Keratinocyte (primary cell): Measurements from ENCODE around the gene HOXA5. TPM values are rescaled to one million over a fixed set of nuclear protein-coding genes. Genes with fewer than 3 reads are reported as not detected.

Experiments used
- DNase-seq: peaks from one replicate; pipeline ENCODE4 v3.0.0-alpha.2; 2011; ENCODE audit warnings: low read depth, missing footprints, low spot score
- FAIRE-seq: peaks from 2 replicates; lab custom pipeline; 2011; peaks lifted over from hg19 to GRCh38; lab: Jason Lieb, UNC
- H2AFZ ChIP-seq: 2 replicates; pipeline ENCODE4 v1.6.0; 2012; ENCODE audit warnings: low read length, control low read depth, inconsistent platforms; ENCODE audit not compliant: control insufficient read depth
- H3K27ac ChIP-seq: 2 replicates; pipeline ENCODE4 v1.5.1; 2011; ENCODE audit warnings: low read length; ENCODE audit not compliant: control insufficient read depth, insufficient read depth
- H3K27me3 ChIP-seq: 3 replicates; pipeline ENCODE4 v1.6.0; 2011; ENCODE audit warnings: low read length; ENCODE audit not compliant: control insufficient read depth, insufficient read depth; ENCODE audit errors: extremely low read depth
- H3K36me3 ChIP-seq, 2 experiments: 2 replicates in 1 of 2; 3 replicates in 1 of 2; pipeline ENCODE4 v1.5.1; 2011; ENCODE audit warnings: low read length in 2 of 2, mild to moderate bottlenecking in 1 of 2; ENCODE audit not compliant: control insufficient read depth in 2 of 2, insufficient read depth in 2 of 2; ENCODE audit errors: extremely low read depth in 1 of 2
- H3K4me1 ChIP-seq: 3 replicates; pipeline ENCODE4 v1.5.1; 2011; ENCODE audit warnings: low read length; ENCODE audit not compliant: control insufficient read depth, insufficient read depth; ENCODE audit errors: extremely low read depth
- H3K4me2 ChIP-seq: 3 replicates; pipeline ENCODE4 v1.6.0; 2011; ENCODE audit warnings: low read depth, low read length; ENCODE audit not compliant: control insufficient read depth, insufficient read depth; ENCODE audit errors: extremely low read depth
- H3K4me3 ChIP-seq, 3 experiments: fragments of 200-600 bp in 1 of 3; sonication (generic) in 1 of 3; 2 replicates in 2 of 3; 3 replicates in 1 of 3; pipeline ENCODE4 v1.5.1; 2011 to 2016; ENCODE audit warnings: low read length in 3 of 3, mild to moderate bottlenecking in 3 of 3, control low read depth in 2 of 3, inconsistent platforms in 1 of 3, low read depth in 1 of 3, mixed read lengths in 1 of 3, mixed run types in 1 of 3, moderate library complexity in 1 of 3; ENCODE audit not compliant: control insufficient read depth in 2 of 3, insufficient read depth in 2 of 3; ENCODE audit errors: extremely low read depth in 1 of 3
- H3K79me2 ChIP-seq: 2 replicates; pipeline ENCODE4 v1.6.0; 2012; ENCODE audit warnings: low read length; ENCODE audit not compliant: control insufficient read depth, insufficient read depth
- H3K9ac ChIP-seq: 3 replicates; pipeline ENCODE4 v1.6.0; 2011; ENCODE audit warnings: low read length; ENCODE audit not compliant: control insufficient read depth, insufficient read depth; ENCODE audit errors: extremely low read depth
- H3K9me1 ChIP-seq: 3 replicates; pipeline ENCODE4 v1.6.0; 2011; ENCODE audit warnings: low read length; ENCODE audit not compliant: control insufficient read depth, insufficient read depth; ENCODE audit errors: extremely low read depth
- H3K9me3 ChIP-seq: 2 replicates; pipeline ENCODE4 v1.5.1; 2012; ENCODE audit warnings: low read depth, low read length; ENCODE audit not compliant: control insufficient read depth
- H4K20me1 ChIP-seq: 3 replicates; pipeline ENCODE4 v1.6.0; 2011; ENCODE audit warnings: low read length; ENCODE audit not compliant: control insufficient read depth, insufficient read depth; ENCODE audit errors: extremely low read depth
- CTCF ChIP-seq, 3 experiments: IDR thresholded peaks in 1 of 3; conservative IDR thresholded peaks in 1 of 3; optimal IDR thresholded peaks in 1 of 3; 2 replicates in 2 of 3; 3 replicates in 1 of 3; pipeline versions ENCODE3 to v1.5.1; 2011; ENCODE audit warnings: low read length in 3 of 3, mild to moderate bottlenecking in 3 of 3, moderate library complexity in 2 of 3, control low read depth in 1 of 3, inconsistent platforms in 1 of 3; ENCODE audit not compliant: insufficient read depth in 2 of 3; ENCODE audit errors: extremely low read depth in 1 of 3
- EZH2 ChIP-seq: IDR thresholded peaks from one replicate; pipeline ENCODE4 v1.6.1; 2012; ENCODE audit warnings: inconsistent platforms, mild to moderate bottlenecking, low read length, moderate library complexity
- dilution Hi-C: fragments of 300-500 bp; cut with MboI; formaldehyde crosslinking; loops from one replicate; pipeline ENCODE4 v1.7.0; 2020; ENCODE audit warnings: low sequenced_read_pairs; ENCODE audit not compliant: extremely low pct_ligation_motif_present
- polyA plus RNA-seq, 5 experiments: library from polyadenylated mRNA; depleted of rRNA in 3 of 5; stranded (reverse) in 3 of 5; stranded (forward) in 1 of 5; unstranded in 1 of 5; fragments of >200 nt; gene quantifications; 1 replicate in 1 of 5; 2 replicates in 3 of 5; 3 replicates in 1 of 5; pipeline versions ENCODE4 v1.2.1 to v1.2.3, GENCODE V29; 2011 to 2012; ENCODE audit warnings: missing spikeins in 2 of 5, low read depth in 1 of 5, low replicate concordance in 1 of 5

HOXA5 gene
- polyA plus RNA-seq, 1 donor (not counting 4 experiments of a cell fraction or from before 2014, with no cell fraction given): 7.1 TPM

GRCh38 chr7:27153526-27153925, 10.0 kb upstream of the HOXA5 start:
- TF ChIP-seq CTCF (optimal IDR thresholded peaks at IDR 0.05 in 1 of 3, IDR thresholded peaks at IDR 0.05 in 1 of 3, conservative IDR thresholded peaks at IDR 0.05 in 1 of 3; ENCODE audit: extremely low read depth in 1 of 3, insufficient read depth in 2 of 3, low read length in 3 of 3) (no peak), EZH2 (no peak)
- H3K9me1 ChIP-seq: no peaks in the 10 kb centered on the region
- H3K4me3 ChIP-seq: peak overlapping the region in 2 of 3 experiments; percentile 21 to 74
- no peaks in the 10 kb centered on the region for H3K27me3 ChIP-seq
- peak overlapping the region; percentile 93 for H3K9ac ChIP-seq
- no peaks in the 10 kb centered on the region for H4K20me1 ChIP-seq
- peak overlapping the region; percentile 98 for H3K4me2 ChIP-seq
- peaks cover 62% of the 10 kb centered on the region for H3K79me2 ChIP-seq
- DNase-seq (no peak), FAIRE-seq (no peak)
- dilution Hi-C loops: no loop called here
- no peak overlapping the region for H2AFZ ChIP-seq
- peaks cover 69% of the 10 kb centered on the region for H3K4me1 ChIP-seq
- H3K36me3 ChIP-seq: no peaks in the 10 kb centered on the region
- peak overlapping the region; percentile 87 for H3K27ac ChIP-seq
- no peaks in the 10 kb centered on the region for H3K9me3 ChIP-seq

GRCh38 chr7:27152816-27153442, 9.4 kb upstream of the HOXA5 start:
- Histone ChIP-seq H3K9me1 (no peaks in the 10 kb centered on the region), H4K20me1 (no peaks in the 10 kb centered on the region), H3K9me3 (no peaks in the 10 kb centered on the region), H3K4me3 (peak overlapping the region; percentile 60 to 83 (median 74)), H3K79me2 (peaks cover 67% of the 10 kb centered on the region), H3K4me2 (peak overlapping the region; percentile 98), H2AFZ (peak overlapping the region; percentile 82), H3K36me3 (no peaks in the 10 kb centered on the region), H3K4me1 (peaks cover 69% of the 10 kb centered on the region), H3K27ac (peak overlapping the region; percentile 87), H3K9ac (peak overlapping the region; percentile 93), H3K27me3 (no peaks in the 10 kb centered on the region)
- FAIRE-seq (no peak), DNase-seq (no peak)
- TF ChIP-seq EZH2 (no peak), CTCF (optimal IDR thresholded peaks at IDR 0.05 in 1 of 3, IDR thresholded peaks at IDR 0.05 in 1 of 3, conservative IDR thresholded peaks at IDR 0.05 in 1 of 3; ENCODE audit: extremely low read depth in 1 of 3, insufficient read depth in 2 of 3, low read length in 3 of 3) (no peak)
- dilution Hi-C loops: no loop called here
